ENCODE results near the gene TRIM67.

- TF ChIP-seq POLR2A (IDR thresholded peaks at IDR 0.05) (no peak), CTCF (IDR thresholded peaks at IDR 0.05) (no peak), EP300 (IDR thresholded peaks at IDR 0.05) (no peak)
These were observed 73.8 kb downstream of the TRIM67 start for GRCh38 chr1:231235526-231236207.
